ENCODE measurements around the gene BORCS6. TPM values are rescaled to one million over a fixed set of nuclear protein-coding genes. Genes with fewer than 3 reads are reported as not detected.

BORCS6 gene
- total and polyA plus RNA-seq, 2 experiments from 2014 or later = 13.7 to 19.7 TPM

GRCh38 chr17:8161289-8162232 lies 28.4 kb downstream of the BORCS6 start:
- Histone ChIP-seq H3K27me3 (no peaks in the 10 kb centered on the region), H3K27ac (peak overlapping the region; percentile 96), H3K4me3 (peak overlapping the region; percentile 100), H3K9me3 (ENCODE audit: low read depth) (no peaks in the 10 kb centered on the region), H3K4me1 (ENCODE audit: low read depth) (peaks cover 16% of the 10 kb centered on the region), H3K36me3 (peaks cover 5% of the 10 kb centered on the region)
- DNase-seq (ENCODE audit: low read depth in 1 of 2, low spot score in 1 of 2) = no peak
- TF ChIP-seq, protein P1, sequence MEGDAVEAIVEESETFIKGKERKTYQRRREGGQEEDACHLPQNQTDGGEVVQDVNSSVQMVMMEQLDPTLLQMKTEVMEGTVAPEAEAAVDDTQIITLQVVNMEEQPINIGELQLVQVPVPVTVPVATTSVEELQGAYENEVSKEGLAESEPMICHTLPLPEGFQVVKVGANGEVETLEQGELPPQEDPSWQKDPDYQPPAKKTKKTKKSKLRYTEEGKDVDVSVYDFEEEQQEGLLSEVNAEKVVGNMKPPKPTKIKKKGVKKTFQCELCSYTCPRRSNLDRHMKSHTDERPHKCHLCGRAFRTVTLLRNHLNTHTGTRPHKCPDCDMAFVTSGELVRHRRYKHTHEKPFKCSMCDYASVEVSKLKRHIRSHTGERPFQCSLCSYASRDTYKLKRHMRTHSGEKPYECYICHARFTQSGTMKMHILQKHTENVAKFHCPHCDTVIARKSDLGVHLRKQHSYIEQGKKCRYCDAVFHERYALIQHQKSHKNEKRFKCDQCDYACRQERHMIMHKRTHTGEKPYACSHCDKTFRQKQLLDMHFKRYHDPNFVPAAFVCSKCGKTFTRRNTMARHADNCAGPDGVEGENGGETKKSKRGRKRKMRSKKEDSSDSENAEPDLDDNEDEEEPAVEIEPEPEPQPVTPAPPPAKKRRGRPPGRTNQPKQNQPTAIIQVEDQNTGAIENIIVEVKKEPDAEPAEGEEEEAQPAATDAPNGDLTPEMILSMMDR (IDR thresholded peaks at IDR 0.05; ENCODE audit: low read depth, low read length) = no peak

DNA sequence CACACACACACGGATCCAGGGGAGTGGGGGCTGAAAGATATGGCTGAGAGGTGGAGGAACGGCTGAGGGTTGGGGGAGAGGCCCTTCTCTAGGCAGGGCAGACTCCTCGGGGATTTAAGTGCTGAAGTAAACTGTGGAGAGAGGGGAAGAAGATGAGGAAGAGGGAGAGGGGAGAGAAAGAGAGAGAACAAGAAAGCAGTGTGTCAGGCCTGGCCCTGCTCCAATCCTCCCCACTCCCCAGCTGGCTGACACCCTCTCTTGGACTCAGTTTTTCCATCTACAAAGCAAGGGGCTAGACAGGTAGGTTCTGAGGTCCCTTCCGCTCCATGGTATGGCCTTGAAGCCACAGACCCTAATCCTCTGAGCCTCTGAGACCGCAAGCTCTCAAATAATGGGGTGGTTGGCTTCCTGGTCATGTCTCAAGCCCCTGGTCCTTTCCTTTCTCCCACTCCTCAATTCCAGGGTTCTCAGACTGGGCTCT lies 29.2 kb downstream of the BORCS6 start:
- Histone ChIP-seq H3K27me3 (no peaks in the 10 kb centered on the region), H3K4me3 (no peak overlapping the region), H3K36me3 (peaks cover 5% of the 10 kb centered on the region), H3K4me1 (ENCODE audit: low read depth) (peaks cover 16% of the 10 kb centered on the region), H3K9me3 (ENCODE audit: low read depth) (no peaks in the 10 kb centered on the region), H3K27ac (peak overlapping the region; percentile 32)
- TF ChIP-seq, protein P1 (IDR thresholded peaks at IDR 0.05; ENCODE audit: low read depth, low read length) = no peak
- no peak for DNase-seq (ENCODE audit: low read depth in 1 of 2, low spot score in 1 of 2)

DNA sequence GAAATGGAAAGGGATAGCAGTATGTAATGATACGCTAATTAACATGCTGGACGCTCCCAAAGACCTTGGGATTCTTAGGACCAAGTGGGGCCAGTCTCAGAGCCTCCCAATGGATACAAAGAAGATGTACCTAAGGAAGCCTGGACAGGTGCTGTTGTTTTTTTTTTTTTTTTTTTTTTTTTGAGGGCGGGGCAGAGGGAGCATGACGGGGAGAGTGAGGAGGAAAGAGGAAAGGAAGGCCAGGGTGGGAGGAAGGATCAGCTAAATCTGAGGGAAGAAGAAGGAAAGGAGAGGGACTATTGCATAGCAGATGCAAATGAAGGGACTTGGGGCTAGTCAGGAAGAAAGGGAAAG lies 29.8 kb downstream of the BORCS6 start:
- TF ChIP-seq, protein P1 (IDR thresholded peaks at IDR 0.05; ENCODE audit: low read depth, low read length) = no peak
- DNase-seq (ENCODE audit: low read depth in 1 of 2, low spot score in 1 of 2) = no peak
- Histone ChIP-seq H3K4me3 (no peak overlapping the region), H3K4me1 (ENCODE audit: low read depth) (peaks cover 17% of the 10 kb centered on the region), H3K9me3 (ENCODE audit: low read depth) (no peaks in the 10 kb centered on the region), H3K36me3 (peaks cover 5% of the 10 kb centered on the region), H3K27ac (no peak overlapping the region), H3K27me3 (no peaks in the 10 kb centered on the region)

GRCh38 chr17:8159459-8160223 lies 30.3 kb downstream of the BORCS6 start:
- Histone ChIP-seq H3K4me1 (ENCODE audit: low read depth) (peaks cover 22% of the 10 kb centered on the region), H3K27ac (no peak overlapping the region), H3K27me3 (no peaks in the 10 kb centered on the region), H3K9me3 (ENCODE audit: low read depth) (no peaks in the 10 kb centered on the region), H3K36me3 (peaks cover 5% of the 10 kb centered on the region), H3K4me3 (no peak overlapping the region)
- DNase-seq (ENCODE audit: low read depth in 1 of 2, low spot score in 1 of 2) = no peak
- TF ChIP-seq, protein P1 (IDR thresholded peaks at IDR 0.05; ENCODE audit: low read depth, low read length) = no peak

DNA sequence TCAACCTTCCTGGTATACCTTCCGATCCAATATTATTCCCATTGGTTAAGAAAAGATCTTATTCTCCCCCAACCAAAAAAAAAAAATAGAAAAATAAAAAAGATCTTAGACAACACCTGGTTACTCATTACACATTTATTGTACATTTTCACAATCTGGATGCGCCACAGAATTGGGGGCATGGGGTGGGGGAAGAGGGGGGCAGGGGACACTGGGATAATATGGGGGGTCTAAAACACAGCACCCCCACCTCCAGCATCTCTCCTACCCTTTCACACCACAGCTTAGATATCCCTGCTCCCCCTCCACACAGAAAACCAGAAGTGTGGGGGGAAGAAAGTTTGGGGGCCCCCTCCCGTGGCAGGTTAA lies 31.0 kb downstream of the BORCS6 start:
- Histone ChIP-seq H3K4me1 (ENCODE audit: low read depth) (peaks cover 19% of the 10 kb centered on the region), H3K9me3 (ENCODE audit: low read depth) (no peaks in the 10 kb centered on the region), H3K27ac (no peak overlapping the region), H3K27me3 (no peaks in the 10 kb centered on the region), H3K4me3 (no peak overlapping the region), H3K36me3 (peaks cover 5% of the 10 kb centered on the region)
- TF ChIP-seq, protein P1 (IDR thresholded peaks at IDR 0.05; ENCODE audit: low read depth, low read length) = no peak
- no peak for DNase-seq (ENCODE audit: low read depth in 1 of 2, low spot score in 1 of 2)

All from cardiac muscle cell (in vitro differentiated cells and primary cell).